Activated CD8-positive, alpha-beta memory T cell treated with anti-CD3 and anti-CD28 coated beads, Interleukin-2, amount 50 U/mL, for 24 hours (primary cell): ENCODE measurements around the gene TNFAIP6.
"Not testable (repeated sequence)": the region's sequence is repeated elsewhere in the genome, so short reads cannot be mapped to it uniquely, and the experiment has no call there.

Experiments
- DNase-seq: peaks from one replicate; pipeline ENCODE4 v3.0.0-alpha.2; 2020; ENCODE audit errors: extremely low read depth

The TNFAIP6 gene

GRCh38 chr2:151417650-151418049 lies 60.3 kb downstream of the TNFAIP6 start:
- no peak for DNase-seq

GRCh38 chr2:151421681-151422080 lies 64.3 kb downstream of the TNFAIP6 start:
- not testable (repeated sequence) for DNase-seq

- no peak for DNase-seq
Observed at GRCh38 chr2:151422917-151423439, 65.6 kb downstream of the TNFAIP6 start.

GRCh38 chr2:151423760-151424159 lies 66.4 kb downstream of the TNFAIP6 start:
- no peak for DNase-seq
